ENCODE data around the gene RAB8A.
"Not testable (repeated sequence)": the region's sequence is repeated elsewhere in the genome, so short reads cannot be mapped to it uniquely, and the experiment has no call there.

The RAB8A gene

DNA sequence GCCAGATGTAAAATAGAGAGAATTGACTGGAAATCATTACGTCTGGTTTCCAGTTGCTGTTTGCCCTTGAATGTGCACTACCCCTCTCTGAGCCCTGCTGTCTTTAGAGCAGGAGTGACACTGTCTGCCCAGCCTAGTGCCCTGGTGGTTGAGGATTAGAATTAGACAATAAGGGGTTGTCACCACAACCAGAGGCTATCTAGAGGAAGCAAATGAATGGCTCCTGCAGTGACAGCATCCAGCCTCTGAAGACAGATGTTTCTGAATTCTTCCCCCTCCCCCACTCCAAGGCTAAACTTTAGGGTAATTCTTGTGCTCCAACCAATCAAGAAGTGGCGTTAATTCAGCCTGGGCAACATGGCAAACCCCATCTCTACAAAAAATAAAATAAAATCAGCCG, 2.0 kb downstream of the RAB8A start:
- DNase-seq, result no peak

GRCh38 chr19:16115301-16116039, 3.8 kb downstream of the RAB8A start:
- DNase-seq, result no peak

GRCh38 chr19:16116067-16116466, 4.4 kb downstream of the RAB8A start:
- DNase-seq, result no peak

DNA sequence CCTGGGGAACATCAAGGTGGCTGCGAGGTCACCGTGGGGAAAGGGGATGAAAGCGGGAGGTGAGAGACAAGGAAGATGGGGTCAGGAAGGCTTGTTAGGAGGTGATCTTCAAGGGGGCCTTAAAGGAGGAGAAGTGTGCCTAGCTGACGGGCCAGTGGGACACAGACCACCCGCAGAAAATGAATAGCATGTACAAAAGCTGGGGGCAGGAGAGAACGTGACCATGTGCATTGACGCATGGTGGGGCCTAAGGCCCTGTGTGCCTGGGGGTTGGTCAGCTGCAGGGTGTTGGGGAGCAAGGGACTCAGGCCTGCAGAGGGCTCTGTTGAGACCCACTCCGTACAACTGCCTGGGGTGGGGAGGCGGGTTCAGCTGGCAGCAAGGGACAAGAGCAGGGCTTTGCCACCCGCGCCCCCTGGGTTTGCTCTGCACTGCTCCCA, 5.9 kb downstream of the RAB8A start:
- DNase-seq, result no peak

DNA sequence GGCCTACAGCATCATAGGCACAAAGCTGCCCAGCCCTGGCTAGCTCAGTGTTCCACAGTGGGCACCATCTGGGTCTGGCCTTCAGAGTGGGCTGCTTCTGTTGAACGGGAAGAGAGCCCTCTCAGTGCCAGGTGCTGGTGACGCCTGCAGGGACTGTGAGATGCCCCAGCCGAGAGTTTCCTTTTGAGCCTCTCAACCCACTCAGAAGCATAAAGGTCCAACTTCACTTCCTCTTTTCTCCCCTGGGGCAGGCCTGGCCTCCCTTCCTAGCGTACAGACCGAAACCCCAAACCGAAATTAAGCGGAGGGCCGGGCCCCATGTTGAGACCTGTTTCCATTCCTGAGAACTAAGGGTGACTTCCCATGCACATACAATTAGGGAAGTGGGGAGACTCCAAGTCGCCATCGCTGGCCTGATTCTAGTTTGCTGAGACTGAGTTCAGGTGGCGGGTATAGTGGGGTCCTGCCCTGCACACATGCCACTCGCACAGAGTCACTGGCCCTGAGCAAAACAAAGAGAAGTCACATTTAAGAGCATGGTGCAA, 6.9 kb downstream of the RAB8A start:
- DNase-seq, result no peak

DNA sequence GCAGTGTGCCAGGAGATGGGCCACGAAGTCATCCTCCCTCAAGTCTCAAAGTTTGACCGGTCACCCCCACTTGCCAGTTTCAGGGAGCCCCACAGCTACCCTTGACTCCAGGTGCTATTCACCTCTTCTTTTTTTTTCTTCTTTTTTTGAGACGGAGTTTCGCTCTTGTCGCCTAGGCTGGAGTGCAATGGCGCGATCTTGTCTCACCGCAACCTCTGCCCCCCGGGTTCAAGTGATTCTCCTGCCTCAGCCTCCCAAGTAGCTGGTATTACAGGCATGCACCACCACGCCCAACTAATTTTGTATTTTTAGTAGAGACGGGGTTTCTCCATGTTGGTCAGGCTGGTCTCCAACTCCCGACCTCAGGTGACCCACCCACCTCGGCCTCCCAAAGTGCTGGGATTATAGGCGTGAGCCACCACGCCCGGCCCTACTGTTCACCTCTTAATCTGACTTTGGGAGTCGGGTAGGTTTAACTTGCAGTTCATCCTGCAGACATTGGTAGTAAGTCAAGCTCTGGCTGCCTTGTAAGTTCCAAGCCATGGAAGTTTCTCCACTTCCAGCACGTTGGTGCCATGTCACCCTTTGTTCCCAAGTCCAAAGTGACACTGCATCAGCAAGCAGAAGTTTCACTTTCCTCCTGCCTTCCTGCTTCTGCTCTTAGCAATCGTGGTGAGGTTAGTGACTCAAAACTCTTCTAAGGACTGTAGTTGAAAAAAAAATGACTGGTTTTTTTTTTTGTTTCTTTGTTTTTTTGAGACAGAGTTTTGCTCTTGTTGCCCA, 7.6 kb downstream of the RAB8A start:
- not testable (repeated sequence) for DNase-seq

GRCh38 chr19:16121141-16121540, 9.5 kb downstream of the RAB8A start:
- no peak for DNase-seq

- no peak for DNase-seq
Measured at GRCh38 chr19:16121967-16122366, 10.3 kb downstream of the RAB8A start.

DNA sequence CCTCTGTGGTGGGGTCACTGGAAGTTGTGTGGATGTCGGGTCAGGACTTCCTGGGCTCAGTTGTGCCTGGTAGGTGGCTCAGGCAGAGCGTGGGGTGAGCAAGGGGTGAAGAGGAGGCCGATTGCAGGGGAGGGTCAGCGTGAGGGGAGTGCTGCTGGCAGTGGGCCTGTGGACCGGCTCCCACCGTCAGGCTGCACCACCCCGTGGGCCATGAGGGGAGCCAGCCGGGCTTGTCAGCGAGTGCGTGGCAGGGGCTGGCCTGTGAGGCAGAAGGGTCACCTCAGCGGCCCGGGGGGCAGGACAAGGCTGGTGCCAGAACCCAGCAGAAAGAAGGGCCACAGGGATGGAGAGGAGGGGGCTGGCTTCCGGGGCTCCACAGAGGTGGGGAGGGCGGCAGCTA, 13.3 kb downstream of the RAB8A start:
- DNase-seq, result no peak

- DNase-seq, result no peak
Measured at GRCh38 chr19:16125737-16126495, 14.2 kb downstream of the RAB8A start.

GRCh38 chr19:16127080-16127479, 15.4 kb downstream of the RAB8A start:
- DNase-seq, result no peak

GRCh38 chr19:16127776-16128371, 16.2 kb downstream of the RAB8A start:
- DNase-seq, result no peak

DNA sequence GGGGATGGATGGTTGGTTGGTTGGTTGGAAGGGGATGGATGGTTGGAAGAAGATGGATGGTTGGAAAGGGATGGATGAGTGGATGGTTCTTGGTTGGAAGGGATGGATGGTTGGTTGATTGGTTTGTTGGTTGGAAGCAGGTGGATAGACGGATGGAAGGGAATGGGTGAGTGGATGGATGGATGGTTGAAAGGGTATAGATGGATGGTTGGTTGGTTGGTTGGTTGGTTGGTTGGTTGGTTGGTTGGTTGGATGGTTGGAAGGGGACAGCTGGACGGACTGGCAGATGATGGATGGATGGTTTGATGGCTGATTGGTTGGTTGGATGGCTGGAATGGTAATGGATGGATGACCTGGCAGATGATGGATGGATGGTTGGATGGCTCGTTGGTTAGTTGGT, 20.0 kb downstream of the RAB8A start:
- DNase-seq, result no peak

DNA sequence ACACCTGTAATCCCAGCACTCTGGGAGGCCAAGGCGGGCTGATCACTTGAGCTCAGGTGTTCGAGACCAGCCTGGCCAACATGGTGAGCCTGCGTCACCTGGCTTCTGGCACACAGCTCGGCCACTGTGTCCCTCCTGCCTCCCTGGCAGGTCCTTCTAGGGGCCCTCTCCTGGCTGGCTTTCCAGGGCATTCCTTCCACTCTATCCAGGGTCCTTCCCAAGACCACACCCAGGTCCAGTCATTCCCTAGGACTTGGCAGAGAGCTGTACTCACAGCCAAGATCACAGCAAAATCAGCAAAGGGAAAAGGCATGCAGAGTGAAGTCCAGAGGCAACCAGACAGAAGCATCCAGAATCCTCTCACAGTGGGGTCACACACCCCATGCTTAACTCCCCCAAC, 22.1 kb downstream of the RAB8A start:
- no peak for DNase-seq

- DNase-seq, result no peak
Measured at GRCh38 chr19:16134510-16134909, 22.8 kb downstream of the RAB8A start.

- DNase-seq, result no peak
Measured at GRCh38 chr19:16135430-16136127, 23.9 kb downstream of the RAB8A start.

DNA sequence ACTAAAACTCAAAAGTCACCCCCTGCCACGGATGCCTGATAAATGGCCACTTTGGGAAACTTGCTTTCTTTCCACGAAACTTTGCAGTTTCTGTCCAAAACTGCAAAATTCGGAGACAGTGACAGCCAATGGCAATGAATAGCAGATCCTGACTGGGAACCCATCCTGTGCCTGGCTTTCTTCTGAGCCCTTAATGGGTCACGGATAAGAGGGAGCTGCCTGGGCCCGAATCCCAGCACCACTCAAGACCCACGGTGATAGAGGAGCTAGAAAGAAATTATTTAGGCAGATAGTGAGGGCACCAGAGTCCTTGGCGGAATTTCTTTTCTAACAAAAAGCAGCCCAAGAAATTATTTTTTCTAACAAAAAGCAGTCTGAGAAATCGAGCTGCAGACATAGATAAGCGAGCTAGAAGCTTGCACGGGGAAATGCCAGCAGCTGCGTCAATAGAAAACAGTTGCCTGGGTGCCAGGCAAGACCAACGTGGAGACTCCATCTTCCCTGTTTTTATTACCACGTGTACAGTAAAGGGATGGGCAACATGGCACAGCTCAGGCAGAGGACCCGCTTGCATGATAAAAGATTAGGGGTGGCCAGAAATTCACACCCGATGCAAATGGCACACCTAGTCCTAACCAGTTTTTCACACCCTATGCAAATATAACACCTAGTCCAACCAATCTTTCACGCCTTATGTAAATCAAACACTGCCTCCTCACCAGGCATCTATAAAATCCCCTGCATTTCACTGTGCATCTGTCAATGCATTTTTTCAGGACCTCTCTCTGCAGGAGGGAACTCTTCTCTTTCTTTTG, 24.7 kb downstream of the RAB8A start:
- DNase-seq, result no peak

- no peak for DNase-seq
Measured at GRCh38 chr19:16139752-16140151, 28.1 kb downstream of the RAB8A start.

- no peak for DNase-seq
Measured at GRCh38 chr19:16141043-16141442, 29.4 kb downstream of the RAB8A start.

DNA sequence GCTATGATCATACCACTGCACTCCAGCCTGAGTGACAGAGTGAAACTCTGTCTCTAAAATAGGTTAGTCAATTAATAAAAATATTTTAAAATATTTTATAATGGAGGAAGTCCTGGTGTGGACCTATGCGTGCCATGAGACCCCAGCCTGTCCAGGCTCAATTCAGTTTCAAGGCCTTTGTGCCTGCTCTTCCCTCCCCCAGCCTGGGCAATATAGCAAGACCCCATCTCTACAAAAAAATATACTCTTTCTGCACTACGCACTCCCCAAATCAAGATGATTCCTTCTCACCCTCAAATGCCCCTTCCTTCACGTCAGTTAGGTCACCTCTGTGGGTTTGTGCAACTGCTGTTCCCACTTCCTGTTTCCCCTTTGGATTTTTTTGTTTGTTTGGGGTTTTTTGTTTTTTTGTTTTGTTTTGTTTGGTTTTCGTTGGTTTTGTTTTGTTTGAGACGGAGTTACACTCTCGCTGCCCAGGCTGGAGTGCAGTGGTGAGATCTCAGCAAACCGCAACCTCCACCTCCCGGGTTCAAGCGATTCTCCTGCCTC, 30.4 kb downstream of the RAB8A start:
- DNase-seq, result no peak
